ENCODE measurements around the gene NXPH1.

DNA sequence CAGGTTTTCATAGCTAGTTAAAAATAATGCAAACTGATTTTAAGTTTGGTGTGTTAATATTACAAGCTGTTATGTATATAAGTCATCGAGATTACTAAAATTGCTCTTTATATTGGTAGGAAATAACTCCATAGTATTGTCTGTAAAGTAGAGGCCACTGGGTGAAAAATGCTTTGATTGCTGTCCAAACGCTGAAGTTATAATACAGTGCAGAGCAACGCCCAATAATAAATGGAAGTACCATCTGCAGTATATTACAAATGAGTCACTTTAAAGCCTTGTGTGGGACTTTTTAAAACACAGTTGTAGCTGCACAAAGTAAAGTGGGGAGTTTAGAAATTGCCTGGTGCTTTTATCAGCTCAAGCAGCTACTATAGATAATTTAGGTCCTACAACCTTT lies 196.1 kb downstream of the NXPH1 start:
- TF ChIP-seq EP300 (IDR thresholded peaks at IDR 0.05) (no peak), CTCF (IDR thresholded peaks at IDR 0.05) (no peak), POLR2AphosphoS5 (IDR thresholded peaks at IDR 0.05) (no peak)
